GM23338 (cell line): ENCODE measurements around the gene RUVBL2. TPM values are rescaled to one million over a fixed set of nuclear protein-coding genes. Genes with fewer than 3 reads are reported as not detected.

Source experiments
- ATAC-seq: fragments of 200-7000 bp; cut with Tn5 transposase; 3 replicates; pipeline ENCODE4 v1.9.1; 2020
- DNase-seq: peaks from one replicate; pipeline ENCODE4 v3.0.0-alpha.2; 2015; ENCODE audit warnings: low spot score
- H2AFZ ChIP-seq: fragments of 200-600 bp; sonication (generic); 2 replicates; pipeline ENCODE4 v1.8.0; 2016; ENCODE audit warnings: antibody characterized with exemption, mild to moderate bottlenecking, moderate library complexity
- H3F3A ChIP-seq: fragments of 200-600 bp; sonication (generic); replicated peaks from 2 replicates; pipeline ENCODE4 v1.8.0; 2017; ENCODE audit warnings: antibody characterized with exemption, mixed run types, low read depth
- H3K27ac ChIP-seq: fragments of 200-600 bp; sonication (generic); 2 replicates; pipeline ENCODE4 v1.6.1; 2016; ENCODE audit warnings: low read depth
- H3K27me3 ChIP-seq: fragments of 200-600 bp; sonication (generic); 2 replicates; pipeline ENCODE4 v1.8.0; 2016; ENCODE audit warnings: mild to moderate bottlenecking, mixed run types, moderate library complexity; ENCODE audit not compliant: insufficient read depth
- H3K36me3 ChIP-seq: fragments of 200-600 bp; sonication (generic); 2 replicates; pipeline ENCODE4 v1.8.0; 2016; ENCODE audit warnings: mild to moderate bottlenecking; ENCODE audit not compliant: insufficient read depth
- H3K4me1 ChIP-seq: fragments of 200-600 bp; sonication (generic); 2 replicates; pipeline ENCODE4 v1.8.0; 2016; ENCODE audit warnings: mild to moderate bottlenecking, moderate library complexity; ENCODE audit not compliant: insufficient read depth
- H3K4me2 ChIP-seq: fragments of 200-600 bp; sonication (generic); 2 replicates; pipeline ENCODE4 v1.7.1; 2017; ENCODE audit warnings: mixed run types
- H3K4me3 ChIP-seq: fragments of 200-600 bp; sonication (generic); 2 replicates; pipeline ENCODE4 v1.6.1; 2016; ENCODE audit warnings: mixed run types
- H3K79me2 ChIP-seq: fragments of 200-600 bp; sonication (generic); replicated peaks from 2 replicates; pipeline ENCODE4 v1.8.0; 2017; ENCODE audit warnings: mild to moderate bottlenecking; ENCODE audit not compliant: insufficient read depth
- H3K9me2 ChIP-seq: fragments of 200-600 bp; sonication (generic); 2 replicates; pipeline ENCODE4 v1.8.0; 2017; ENCODE audit not compliant: insufficient read depth
- H4K20me1 ChIP-seq: fragments of 200-600 bp; sonication (generic); replicated peaks from 2 replicates; pipeline ENCODE4 v1.8.0; 2017; ENCODE audit warnings: mild to moderate bottlenecking; ENCODE audit not compliant: insufficient read depth
- H3K27ac Mint-ChIP-seq: 2 replicates; pipeline ENCODE4 v1.8.0; 2020; ENCODE audit warnings: inconsistent platforms, mild to moderate bottlenecking, moderate library complexity, mixed read lengths
- H3K27me3 Mint-ChIP-seq: 3 replicates; pipeline ENCODE4 v1.8.0; 2022; ENCODE audit warnings: low read depth, mild to moderate bottlenecking, moderate library complexity, mixed read lengths, inconsistent platforms; ENCODE audit not compliant: insufficient read depth, poor library complexity
- H3K36me3 Mint-ChIP-seq: 3 replicates; pipeline ENCODE4 v1.8.0; 2021; ENCODE audit warnings: low read depth, mild to moderate bottlenecking, inconsistent platforms, moderate library complexity, mixed read lengths
- H3K4me1 Mint-ChIP-seq: 3 replicates; pipeline ENCODE4 v1.8.0; 2020; ENCODE audit warnings: mild to moderate bottlenecking, inconsistent platforms, mixed read lengths
- H3K4me3 Mint-ChIP-seq: 3 replicates; pipeline ENCODE4 v1.8.0; 2021; ENCODE audit warnings: moderate library complexity, mild to moderate bottlenecking, inconsistent platforms, mixed read lengths
- H3K9me3 Mint-ChIP-seq: 3 replicates; pipeline ENCODE4 v1.8.0; 2020; ENCODE audit warnings: moderate library complexity, mild to moderate bottlenecking, inconsistent platforms, mixed read lengths
- STAT1 ChIP-seq: IDR thresholded peaks from one replicate; pipeline ENCODE4 v1.6.1; 2016; ENCODE audit warnings: antibody characterized with exemption; ENCODE audit not compliant: unreplicated experiment
- polyA plus RNA-seq: library from polyadenylated mRNA; unstranded; fragments of >200 nt; fragmentation: Nextera tagmentation; extraction: Ambion mirVana; gene quantifications from 2 replicates; pipeline ENCODE4 v1.2.1, GENCODE V29; 2016
- total RNA-seq: library from RNA; depleted of rRNA; stranded (reverse); fragments of >200 nt; shearing (Covaris generic); gene quantifications from 2 replicates; pipeline ENCODE4 v1.2.3, GENCODE V29; 2014
- TF ChIP-seq, protein P1 (sequence below): IDR thresholded peaks from one replicate; pipeline ENCODE4 v1.6.1; 2018; ENCODE audit warnings: antibody characterized with exemption; ENCODE audit not compliant: unreplicated experiment
- TF ChIP-seq, protein P2 (sequence below): fragments of 250-450 bp; sonication (Bioruptor Pico); IDR thresholded peaks from 2 replicates; pipeline ENCODE4 v1.5.0; 2020; ENCODE audit warnings: mild to moderate bottlenecking, moderate library complexity

RUVBL2 gene
- total and polyA plus RNA-seq, 2 experiments from 2014 or later: 196 to 252 TPM

DNA sequence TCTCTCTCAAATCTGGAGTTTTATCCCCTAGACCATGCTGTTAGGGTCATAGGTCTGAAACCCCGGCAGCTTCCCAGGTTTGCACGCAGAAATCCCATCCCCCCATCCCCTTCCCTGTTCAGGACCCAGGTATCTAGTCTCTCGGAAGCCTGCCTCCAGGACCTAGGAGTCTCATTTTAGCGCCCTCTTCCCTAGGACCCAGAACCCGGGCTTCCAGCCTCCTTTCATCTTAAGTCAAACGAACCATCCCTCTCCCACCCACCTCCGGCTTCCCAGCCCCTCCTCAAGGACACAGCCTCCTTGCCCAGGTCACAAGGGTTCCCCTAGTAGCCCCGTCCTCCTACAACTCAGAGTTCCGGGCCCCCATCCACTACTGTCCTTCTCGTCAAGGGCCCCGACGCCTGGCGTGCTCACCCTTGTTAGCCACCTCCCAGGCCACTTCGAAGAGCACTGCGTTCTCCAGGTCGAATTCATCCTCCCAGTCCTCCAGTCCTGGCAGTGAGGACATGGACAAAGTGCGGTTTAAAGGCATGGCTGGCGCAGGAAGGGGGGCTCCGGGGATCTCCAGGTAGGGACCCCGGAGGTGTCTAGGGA lies 1.0 kb upstream of the RUVBL2 start:
- TF ChIP-seq, protein P1, sequence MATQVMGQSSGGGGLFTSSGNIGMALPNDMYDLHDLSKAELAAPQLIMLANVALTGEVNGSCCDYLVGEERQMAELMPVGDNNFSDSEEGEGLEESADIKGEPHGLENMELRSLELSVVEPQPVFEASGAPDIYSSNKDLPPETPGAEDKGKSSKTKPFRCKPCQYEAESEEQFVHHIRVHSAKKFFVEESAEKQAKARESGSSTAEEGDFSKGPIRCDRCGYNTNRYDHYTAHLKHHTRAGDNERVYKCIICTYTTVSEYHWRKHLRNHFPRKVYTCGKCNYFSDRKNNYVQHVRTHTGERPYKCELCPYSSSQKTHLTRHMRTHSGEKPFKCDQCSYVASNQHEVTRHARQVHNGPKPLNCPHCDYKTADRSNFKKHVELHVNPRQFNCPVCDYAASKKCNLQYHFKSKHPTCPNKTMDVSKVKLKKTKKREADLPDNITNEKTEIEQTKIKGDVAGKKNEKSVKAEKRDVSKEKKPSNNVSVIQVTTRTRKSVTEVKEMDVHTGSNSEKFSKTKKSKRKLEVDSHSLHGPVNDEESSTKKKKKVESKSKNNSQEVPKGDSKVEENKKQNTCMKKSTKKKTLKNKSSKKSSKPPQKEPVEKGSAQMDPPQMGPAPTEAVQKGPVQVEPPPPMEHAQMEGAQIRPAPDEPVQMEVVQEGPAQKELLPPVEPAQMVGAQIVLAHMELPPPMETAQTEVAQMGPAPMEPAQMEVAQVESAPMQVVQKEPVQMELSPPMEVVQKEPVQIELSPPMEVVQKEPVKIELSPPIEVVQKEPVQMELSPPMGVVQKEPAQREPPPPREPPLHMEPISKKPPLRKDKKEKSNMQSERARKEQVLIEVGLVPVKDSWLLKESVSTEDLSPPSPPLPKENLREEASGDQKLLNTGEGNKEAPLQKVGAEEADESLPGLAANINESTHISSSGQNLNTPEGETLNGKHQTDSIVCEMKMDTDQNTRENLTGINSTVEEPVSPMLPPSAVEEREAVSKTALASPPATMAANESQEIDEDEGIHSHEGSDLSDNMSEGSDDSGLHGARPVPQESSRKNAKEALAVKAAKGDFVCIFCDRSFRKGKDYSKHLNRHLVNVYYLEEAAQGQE: no peak
- TF ChIP-seq, protein P2, sequence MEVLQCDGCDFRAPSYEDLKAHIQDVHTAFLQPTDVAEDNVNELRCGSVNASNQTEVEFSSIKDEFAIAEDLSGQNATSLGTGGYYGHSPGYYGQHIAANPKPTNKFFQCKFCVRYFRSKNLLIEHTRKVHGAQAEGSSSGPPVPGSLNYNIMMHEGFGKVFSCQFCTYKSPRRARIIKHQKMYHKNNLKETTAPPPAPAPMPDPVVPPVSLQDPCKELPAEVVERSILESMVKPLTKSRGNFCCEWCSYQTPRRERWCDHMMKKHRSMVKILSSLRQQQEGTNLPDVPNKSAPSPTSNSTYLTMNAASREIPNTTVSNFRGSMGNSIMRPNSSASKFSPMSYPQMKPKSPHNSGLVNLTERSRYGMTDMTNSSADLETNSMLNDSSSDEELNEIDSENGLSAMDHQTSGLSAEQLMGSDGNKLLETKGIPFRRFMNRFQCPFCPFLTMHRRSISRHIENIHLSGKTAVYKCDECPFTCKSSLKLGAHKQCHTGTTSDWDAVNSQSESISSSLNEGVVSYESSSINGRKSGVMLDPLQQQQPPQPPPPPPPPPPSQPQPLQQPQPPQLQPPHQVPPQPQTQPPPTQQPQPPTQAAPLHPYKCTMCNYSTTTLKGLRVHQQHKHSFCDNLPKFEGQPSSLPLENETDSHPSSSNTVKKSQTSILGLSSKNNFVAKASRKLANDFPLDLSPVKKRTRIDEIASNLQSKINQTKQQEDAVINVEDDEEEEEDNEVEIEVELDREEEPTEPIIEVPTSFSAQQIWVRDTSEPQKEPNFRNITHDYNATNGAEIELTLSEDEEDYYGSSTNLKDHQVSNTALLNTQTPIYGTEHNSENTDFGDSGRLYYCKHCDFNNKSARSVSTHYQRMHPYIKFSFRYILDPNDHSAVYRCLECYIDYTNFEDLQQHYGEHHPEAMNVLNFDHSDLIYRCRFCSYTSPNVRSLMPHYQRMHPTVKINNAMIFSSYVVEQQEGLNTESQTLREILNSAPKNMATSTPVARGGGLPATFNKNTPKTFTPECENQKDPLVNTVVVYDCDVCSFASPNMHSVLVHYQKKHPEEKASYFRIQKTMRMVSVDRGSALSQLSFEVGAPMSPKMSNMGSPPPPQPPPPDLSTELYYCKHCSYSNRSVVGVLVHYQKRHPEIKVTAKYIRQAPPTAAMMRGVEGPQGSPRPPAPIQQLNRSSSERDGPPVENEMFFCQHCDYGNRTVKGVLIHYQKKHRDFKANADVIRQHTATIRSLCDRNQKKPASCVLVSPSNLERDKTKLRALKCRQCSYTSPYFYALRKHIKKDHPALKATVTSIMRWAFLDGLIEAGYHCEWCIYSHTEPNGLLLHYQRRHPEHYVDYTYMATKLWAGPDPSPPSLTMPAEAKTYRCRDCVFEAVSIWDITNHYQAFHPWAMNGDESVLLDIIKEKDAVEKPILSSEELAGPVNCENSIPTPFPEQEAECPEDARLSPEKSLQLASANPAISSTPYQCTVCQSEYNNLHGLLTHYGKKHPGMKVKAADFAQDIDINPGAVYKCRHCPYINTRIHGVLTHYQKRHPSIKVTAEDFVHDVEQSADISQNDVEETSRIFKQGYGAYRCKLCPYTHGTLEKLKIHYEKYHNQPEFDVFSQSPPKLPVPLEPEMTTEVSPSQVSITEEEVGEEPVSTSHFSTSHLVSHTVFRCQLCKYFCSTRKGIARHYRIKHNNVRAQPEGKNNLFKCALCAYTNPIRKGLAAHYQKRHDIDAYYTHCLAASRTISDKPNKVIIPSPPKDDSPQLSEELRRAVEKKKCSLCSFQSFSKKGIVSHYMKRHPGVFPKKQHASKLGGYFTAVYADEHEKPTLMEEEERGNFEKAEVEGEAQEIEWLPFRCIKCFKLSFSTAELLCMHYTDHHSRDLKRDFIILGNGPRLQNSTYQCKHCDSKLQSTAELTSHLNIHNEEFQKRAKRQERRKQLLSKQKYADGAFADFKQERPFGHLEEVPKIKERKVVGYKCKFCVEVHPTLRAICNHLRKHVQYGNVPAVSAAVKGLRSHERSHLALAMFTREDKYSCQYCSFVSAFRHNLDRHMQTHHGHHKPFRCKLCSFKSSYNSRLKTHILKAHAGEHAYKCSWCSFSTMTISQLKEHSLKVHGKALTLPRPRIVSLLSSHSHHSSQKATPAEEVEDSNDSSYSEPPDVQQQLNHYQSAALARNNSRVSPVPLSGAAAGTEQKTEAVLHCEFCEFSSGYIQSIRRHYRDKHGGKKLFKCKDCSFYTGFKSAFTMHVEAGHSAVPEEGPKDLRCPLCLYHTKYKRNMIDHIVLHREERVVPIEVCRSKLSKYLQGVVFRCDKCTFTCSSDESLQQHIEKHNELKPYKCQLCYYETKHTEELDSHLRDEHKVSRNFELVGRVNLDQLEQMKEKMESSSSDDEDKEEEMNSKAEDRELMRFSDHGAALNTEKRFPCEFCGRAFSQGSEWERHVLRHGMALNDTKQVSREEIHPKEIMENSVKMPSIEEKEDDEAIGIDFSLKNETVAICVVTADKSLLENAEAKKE (CRISPR knock-in tag): no peak
- TF ChIP-seq STAT1: no peak
- Mint-ChIP-seq H3K27me3 (peaks cover 15% of the 10 kb centered on the region), H3K36me3 (peaks cover 30% of the 10 kb centered on the region), H3K4me3 (peak overlapping the region; percentile 96), H3K9me3 (no peaks in the 10 kb centered on the region), H3K27ac (peak overlapping the region; percentile 97), H3K4me1 (peaks cover 25% of the 10 kb centered on the region)
- DNase-seq (peak; percentile 51), ATAC-seq (peak; percentile 9)
- Histone ChIP-seq H3F3A (0 out of 2 replicates have a peak, but pooled peaks cover 3% of the 10 kb centered on the region), H3K36me3 (peaks cover 6% of the 10 kb centered on the region), H2AFZ (peak overlapping the region; percentile 92), H3K4me3 (peak overlapping the region; percentile 100), H3K4me1 (peaks cover 13% of the 10 kb centered on the region; the same call in 1 of the 2 replicates), H3K79me2 (peaks cover 54% of the 10 kb centered on the region), H3K27ac (peak overlapping the region; percentile 81), H3K9me2 (no peaks in the 10 kb centered on the region), H4K20me1 (peaks cover 6% of the 10 kb centered on the region), H3K4me2 (peak overlapping the region; percentile 98), H3K27me3 (no peaks in the 10 kb centered on the region)
